Activated T-cell treated with anti-CD3 and anti-CD28 coated beads, Interleukin-2, amount 50 U/mL, for 1 hour (primary cell): ENCODE results near the gene VPS13A.
"Not testable (repeated sequence)": the region's sequence is repeated elsewhere in the genome, so short reads cannot be mapped to it uniquely, and the experiment has no call there.

Experiments used
- DNase-seq: peaks from one replicate; pipeline ENCODE4 v3.0.0-alpha.2; 2020

The VPS13A gene

DNA sequence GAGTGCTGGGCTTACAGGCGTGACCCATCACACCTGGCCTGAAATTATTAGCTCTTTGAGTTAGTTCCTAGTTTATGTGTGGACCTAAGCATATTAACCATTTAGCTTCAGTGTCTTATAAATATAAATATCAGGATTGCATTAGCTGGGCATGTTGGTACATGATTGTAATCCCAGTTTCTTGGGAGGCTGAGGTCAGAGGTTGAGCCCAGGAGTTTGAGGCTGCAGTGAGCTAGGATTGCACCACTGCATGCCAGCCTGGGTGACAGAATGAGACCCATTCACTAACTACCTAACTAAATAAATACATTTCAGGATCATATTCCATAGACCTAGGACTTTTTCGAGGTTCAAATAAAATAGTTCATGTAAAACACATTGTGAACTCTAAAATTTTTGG, 129.8 kb downstream of the VPS13A start:
- no peak for DNase-seq

DNA sequence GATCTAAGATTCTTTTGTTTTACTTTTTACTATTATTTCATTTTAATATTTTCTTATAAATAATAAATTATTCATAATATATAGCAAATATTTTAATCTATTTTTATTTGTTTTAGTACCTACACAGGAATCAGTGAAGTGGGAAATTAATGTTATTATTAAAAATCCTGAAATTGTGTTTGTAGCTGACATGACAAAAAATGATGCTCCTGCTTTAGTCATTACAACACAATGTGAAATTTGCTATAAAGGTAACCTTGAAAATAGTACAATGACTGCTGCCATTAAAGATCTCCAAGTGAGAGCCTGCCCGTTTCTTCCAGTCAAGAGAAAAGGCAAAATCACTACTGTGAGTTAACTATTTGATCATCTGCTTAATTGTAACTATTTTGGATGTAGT, 138.7 kb downstream of the VPS13A start:
- DNase-seq: no peak

DNA sequence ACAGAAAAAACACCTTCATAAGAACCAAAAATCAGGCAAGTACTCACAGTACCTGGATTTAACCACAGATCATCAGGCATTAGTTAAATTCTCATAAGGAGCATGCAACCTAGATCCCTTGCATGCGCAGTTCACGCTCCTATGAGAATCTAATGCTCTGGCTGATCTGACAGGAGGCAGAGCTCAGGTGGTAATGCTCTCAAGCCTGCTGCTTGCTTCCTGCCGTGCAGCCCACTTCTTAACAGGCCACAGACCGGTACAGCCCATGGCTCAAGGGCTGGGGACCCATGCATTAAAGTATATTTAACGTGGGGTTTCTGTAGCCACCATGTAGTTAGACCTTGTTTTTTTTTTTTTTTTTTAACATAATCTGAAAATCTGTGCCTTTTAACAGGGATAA, 147.7 kb downstream of the VPS13A start:
- DNase-seq: no peak

DNA sequence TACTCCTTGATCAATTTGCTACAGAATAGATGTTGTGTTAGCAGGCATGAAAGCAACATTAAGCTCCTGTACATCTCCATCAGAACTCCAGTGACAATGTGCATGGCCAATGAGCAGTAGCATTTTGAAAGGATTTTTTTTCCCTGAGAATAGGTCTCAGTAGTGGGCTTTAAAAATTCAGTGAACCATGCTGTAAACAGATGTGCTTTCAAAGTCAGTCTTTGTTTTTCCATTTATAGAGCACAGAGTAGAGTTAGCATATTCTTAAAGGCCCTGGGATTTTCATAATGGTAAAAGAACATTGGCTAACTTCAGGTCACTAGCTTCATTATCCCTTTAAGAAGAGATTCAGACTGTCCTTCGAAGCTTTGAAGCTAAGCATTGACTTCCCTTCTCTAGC, 150.8 kb downstream of the VPS13A start:
- DNase-seq: no peak

DNA sequence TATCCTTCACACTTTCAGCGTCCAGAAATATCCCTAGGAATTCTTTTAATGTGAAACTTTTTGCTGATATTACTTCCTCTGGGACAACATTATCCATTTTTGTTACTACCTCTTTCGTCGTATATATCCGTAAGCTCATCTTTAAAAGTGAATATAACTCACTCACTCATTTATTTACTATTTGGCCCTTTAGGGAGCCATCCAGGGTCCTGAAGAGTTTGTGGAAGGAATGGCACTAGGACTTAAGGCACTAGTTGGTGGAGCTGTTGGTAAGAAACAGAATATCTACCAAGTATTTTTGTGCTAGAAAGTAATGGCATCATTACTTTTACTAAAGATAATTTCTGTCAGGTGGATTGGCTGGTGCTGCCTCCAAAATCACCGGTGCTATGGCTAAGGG, 192.7 kb downstream of the VPS13A start:
- DNase-seq: no peak

DNA sequence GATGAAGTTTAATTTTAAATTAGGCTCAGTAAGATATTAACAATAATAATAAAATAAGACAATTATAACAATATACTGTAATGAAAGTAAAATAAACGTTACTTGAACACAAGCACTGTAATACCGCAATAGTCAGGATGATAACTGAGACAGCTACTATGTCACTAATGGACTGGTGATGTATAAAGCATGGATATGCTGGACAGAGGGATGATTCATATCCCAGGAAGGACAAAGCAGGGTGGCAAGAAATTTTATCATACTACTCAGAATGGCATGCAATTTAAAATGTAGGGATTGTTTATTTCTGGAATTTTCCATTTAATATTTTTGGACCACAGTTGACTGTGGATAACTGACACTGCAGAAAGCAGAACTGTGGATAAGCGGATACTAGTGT, 196.9 kb downstream of the VPS13A start:
- no peak for DNase-seq

DNA sequence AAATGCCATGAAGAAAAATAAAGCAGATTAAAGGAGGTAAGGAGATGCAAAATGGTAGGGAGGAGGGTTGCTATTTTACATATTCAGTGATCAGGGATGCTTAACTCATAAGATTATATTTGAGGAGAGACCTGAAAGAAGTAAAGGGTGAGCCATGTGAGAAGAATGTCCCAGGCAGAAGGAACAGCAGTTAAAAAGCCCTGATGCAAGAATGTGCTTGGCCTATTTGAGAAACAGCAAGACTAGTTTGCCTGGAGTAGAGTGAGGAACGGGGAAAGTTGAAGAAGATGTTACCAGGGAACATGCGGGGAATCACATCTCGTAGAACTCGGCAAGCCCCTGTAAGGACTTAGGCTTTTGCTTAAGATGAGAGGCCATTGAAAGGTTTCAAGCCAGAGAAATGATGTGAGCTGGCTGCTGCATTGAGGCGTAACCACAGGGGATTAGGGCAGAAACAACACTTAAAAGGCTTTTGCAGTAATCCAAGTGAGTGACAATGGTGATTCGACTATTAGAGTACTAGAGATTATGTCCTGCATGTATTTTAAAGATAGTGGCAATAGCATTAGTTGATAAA, 198.7 kb downstream of the VPS13A start:
- no peak for DNase-seq

DNA sequence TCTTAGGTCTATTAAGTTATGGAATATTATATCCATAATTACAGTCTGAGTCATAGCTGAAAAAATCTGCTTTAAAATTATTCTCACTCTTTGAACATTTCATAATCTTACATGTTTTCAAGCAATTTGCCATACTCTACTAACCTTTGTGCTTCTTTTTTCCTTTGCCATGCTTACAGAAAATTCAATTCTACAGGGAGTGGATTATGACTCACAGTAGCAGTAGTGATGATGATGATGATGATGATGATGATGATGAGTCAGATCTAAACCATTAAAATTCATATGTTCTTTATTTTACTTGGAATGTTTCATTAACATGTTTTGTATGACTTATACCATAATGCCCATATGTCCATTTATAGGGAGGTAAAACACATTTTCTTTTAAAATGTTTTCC, 207.1 kb downstream of the VPS13A start:
- no peak for DNase-seq

DNA sequence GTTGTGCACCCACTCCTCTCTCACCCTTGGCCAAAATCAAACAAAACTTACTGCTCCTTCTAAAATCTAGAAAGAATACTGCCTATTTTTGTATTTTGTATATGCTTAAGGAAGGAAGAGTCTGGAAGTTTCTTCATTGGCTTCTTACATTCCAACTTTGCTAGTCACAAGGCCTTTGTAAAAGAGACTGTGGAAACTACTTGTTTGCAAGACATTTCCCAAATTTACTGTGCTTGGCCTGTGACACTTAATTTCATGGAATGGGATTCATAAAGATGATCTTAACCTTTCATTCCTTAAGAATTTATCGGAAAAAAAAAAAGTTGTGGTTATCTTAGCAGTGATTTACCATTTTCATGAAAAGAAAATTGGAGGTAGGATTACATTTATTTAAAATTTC, 208.9 kb downstream of the VPS13A start:
- DNase-seq: no peak

DNA sequence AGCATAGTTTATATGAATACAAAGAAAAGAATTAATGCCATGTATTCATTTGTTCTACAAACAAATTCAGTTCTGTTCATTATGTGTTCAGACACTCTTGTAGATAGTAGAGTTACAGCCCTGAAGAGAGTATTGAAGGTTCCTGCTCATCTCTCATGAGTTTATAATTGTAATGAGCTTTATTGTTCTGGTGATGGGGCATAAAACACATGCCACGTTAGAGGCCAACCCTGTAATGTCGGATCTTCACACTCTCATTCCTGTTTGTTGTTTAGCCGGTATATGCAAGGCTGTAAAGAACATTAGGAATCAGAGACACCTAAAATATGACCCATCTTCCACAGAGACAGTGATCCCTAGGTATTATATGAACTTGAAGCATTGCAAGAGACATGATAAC, 214.5 kb downstream of the VPS13A start:
- no peak for DNase-seq

DNA sequence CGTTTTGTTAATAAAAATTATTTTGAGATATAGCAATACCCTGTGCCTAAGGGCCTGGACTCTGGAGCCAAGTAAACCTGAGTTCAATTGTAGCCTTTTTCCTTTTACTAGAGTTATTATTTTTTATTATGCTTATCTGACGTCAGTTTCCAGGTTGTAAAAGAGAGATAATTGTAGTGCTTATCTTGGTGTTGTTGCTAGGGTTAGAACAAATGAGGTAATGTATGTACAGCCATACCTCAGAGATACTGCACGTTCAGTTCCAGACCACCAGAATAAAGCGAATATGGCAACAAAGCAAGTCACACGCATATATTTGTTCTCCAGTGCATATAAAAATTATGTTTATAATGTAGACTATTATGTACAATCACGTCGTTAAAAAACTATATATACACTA, 215.0 kb downstream of the VPS13A start:
- DNase-seq: no peak

DNA sequence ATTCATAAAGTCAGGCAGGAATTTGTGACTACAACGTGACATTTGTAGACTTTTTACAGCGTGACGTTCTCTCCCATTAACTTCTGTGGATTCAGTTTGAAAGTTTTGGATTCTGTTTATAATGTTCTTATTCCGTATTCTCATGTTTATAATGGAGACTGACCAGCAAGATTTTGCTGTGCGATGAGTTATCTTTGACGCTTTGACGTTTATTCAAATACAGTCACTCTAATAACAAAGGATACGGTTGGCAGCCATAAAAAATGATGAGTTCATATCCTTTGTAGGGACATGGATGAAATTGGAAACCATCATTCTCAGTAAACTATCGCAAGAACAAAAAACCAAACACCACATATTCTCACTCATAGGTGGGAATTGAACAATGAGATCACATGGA, 221.2 kb downstream of the VPS13A start:
- not testable (repeated sequence) for DNase-seq

DNA sequence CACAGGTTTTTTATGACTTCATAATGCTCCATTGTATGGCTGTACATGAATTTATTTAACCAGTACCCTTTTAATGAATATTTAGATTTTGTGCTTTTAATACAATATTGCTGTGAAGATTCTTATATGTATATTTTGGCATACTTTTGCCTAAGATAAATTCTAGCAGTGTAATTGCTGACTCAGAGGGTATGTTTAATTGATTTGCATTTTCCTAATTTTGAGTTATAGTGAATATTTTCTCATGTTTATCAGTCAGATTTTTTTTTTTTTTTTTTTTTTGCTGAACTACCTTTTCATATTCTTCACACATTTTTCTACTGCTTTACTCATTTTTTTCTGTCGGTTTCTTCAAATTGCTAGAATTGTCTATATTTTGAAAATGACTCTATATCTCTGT, 222.6 kb downstream of the VPS13A start:
- no peak for DNase-seq

DNA sequence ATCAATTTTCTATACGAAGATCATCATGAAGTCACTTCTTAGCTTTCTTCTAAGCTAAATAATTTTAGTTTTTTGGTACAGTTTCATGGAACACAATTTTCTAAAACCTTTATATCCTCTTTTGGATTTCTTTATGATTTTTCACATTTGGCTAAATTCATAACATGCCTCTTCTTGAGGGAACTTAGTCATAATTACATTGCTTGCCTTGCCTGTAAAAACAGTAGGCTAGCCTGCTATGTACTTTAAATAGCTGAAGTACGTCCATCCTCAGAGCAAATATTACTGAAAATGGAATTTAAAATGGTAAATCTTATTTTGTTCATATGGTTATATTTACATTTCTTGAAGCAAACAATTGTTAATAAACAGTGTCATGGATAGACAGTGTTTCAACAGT, 225.0 kb downstream of the VPS13A start:
- DNase-seq: no peak

DNA sequence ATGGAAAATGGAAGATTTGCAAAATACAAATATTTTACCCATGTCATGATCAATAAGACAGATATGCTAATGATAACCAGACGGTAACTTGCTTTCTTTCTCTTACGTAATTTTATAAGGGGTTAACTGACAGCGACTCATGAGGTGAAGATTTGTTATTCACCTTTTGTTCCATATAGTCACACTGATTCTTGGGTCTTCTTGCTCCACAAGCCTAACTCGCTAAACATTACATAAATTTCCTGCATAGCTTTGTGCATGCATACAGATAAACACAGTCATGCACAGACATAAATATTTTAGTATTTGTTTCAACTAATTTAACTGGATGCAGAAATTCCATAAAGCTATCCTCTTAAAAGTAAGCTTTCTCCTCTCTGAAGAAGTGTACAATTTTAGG, 225.9 kb downstream of the VPS13A start:
- DNase-seq: no peak

DNA sequence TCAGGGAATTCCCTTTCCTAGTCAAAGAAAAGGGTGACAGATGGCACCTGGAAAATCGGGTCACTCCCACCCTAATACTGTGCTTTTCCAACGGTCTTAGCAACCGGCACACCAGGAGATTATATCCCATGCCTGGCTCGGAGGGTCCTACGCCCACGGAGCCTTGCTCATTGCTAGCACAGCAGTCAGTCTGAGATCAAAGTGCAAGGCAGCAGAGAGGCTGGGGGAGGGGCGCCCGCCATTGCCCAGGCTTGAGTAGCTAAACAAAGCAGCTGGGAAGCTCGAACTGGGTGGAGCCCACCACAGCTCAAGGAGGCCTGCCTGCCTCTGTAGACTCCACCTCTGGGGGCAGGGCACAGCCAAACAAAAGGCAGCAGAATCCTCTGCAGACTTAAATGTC, 231.2 kb downstream of the VPS13A start:
- not testable (repeated sequence) for DNase-seq

DNA sequence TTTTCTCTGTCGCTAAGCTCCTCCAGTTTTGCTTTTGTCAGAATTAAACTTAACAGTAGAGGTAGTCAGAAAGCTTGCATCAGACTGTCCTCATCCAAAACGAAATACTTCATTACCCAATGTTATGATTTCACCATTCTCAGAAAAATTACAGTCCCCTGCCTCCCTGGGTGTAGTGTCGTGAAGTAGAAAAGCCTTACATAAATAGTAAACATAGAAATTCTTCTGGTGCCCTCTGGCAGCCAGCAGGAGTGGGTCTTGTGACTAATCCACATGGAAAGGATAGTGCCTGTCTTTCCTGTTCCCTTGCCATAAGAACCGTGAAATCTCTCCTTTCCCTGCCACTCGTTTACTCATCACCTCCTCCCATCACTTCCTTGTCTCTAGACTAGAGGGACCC, 240.2 kb downstream of the VPS13A start:
- no peak for DNase-seq

DNA sequence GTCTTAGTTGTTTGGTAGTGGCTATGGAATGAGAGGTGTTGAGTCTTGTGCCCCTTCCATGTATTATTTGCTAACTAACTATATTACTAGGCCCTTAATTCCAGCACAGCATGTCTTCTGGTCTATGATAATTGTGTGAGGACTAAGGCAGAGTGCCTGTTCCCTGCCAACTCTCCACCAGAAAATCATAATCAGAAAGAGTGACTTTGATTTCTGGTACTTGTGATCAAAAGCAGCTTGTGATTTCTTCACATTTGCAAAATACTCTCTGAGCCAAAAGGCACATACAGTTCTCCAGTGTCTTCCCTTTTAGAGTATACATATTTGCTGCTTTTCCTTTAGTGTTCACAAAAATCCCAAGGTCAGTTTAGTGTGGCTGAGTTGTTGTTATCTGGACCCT, 240.9 kb downstream of the VPS13A start:
- no peak for DNase-seq

DNA sequence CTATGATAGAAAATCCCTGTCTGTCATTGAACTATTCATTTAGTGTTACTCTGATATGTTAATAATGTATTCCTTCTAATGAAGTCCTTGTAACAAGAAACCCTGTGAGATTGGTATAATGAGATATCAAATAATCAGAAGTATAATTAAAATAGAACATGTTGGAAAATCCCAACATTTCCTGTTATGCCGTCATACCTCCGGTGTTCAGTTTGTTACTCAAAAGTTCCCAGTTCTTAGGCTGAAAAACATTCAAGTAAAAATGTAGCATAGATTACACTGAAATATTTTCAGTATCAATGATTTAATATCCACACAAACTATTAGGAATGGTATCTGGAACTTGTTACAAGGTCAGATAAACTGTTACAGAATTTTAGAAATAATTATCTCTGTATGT, 243.3 kb downstream of the VPS13A start:
- DNase-seq: no peak

DNA sequence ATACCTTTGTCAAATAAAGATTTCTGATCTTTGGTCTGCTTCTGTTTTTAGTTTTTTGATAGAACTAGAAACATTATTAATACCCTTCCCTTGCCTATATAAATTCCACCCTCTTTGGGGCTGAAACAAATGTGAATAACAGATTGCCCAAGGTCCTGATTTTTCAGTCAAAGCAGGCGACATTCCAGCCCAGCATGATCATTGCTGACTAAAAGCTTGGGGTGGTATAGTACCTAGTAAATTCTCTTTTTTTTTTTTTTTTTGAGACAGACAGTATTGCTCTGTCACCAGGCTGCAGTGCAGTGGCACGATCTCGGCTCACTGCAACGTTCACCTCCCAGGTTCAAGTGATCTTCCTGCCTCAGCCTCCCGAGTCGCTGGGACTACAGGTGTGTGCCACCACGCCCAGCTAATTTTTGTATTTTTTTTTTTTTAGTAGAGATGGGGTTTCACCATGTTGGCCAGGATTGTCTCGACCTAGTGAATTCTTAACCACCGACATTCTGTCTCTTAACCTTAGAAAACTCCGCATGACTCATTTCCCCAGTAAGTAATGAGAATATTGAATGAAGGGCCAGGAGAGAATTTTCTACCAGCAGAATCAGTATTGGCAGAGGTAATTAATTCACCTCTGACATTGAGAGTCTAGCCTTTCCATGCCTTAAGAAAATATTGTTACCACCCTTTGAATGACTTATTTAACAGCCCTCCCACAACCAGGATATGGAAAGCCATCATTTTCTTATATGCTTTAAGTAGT, 244.4 kb downstream of the VPS13A start:
- no peak for DNase-seq

DNA sequence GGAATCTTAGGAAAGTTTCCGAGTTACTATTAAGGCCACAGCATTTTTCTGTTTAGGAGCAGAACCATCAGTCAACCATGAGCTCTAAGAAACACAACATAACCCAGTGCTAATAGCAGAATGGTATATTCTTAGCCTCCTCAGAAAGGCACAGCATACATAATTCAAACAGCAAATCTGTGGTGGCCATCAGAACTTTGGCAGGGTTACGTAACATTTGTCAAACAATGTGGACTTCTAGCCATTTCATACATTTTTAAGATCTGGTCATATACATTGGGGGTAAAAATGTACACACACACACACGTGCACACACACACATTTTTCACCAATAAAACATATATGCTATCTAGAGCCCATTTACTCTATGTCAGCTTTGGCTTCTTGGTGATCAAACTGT, 245.6 kb downstream of the VPS13A start:
- DNase-seq: no peak

DNA sequence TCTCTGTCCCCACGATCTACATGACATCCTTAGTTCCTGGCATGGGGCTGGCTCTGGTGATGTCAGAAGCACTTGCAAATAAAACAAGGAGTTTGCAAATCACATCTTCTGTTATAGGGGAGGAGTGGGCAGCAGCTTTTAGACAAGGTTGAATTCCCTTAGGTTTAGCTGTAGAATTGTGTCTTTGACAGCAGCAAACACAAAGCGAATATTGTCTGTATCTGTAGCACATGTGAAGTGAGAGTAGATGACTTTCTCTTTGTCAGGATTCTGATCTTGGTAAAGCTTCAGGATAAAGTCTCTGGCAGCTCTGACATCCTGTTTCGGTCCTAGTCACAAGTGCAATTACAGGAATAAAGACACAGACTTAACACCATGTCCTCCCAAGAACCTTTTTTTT, 246.5 kb downstream of the VPS13A start:
- DNase-seq: no peak

DNA sequence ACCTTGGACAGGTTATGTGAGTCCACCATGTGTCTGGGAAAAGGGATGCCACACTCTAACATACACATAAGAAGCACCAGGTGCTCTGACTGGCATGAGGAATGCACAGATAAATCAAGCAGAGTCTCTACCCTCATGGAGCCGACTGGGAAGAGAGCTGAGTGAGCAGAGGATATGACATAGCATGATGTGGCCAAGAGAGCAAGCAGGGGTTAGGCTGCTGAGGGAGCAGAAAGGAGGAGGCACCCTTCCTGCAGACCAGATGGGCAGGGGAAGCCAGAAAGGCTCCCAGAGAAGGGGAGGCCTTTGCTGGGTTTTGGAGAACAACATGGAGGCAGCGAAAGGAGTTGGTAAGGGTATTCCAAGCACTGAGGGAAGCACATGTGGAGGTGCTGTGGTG, 247.7 kb downstream of the VPS13A start:
- no peak for DNase-seq

DNA sequence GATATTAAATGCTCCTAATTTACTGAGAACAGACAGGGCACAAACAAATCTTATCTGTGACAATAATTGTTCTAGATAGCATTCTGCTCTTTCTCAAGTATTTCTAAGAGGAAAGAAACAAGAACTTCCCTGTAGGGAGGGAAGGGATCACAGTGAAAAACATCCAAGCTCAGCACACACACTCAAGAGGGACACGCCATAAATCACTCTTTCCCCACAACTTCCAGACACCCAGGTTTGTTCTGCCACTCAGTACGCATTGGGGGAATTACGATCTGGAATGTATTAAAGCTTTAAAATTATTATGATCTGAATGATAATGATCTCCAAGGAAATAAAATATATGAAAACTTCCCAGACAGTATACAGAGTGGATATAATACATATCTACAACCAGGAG, 249.4 kb downstream of the VPS13A start:
- no peak for DNase-seq

DNA sequence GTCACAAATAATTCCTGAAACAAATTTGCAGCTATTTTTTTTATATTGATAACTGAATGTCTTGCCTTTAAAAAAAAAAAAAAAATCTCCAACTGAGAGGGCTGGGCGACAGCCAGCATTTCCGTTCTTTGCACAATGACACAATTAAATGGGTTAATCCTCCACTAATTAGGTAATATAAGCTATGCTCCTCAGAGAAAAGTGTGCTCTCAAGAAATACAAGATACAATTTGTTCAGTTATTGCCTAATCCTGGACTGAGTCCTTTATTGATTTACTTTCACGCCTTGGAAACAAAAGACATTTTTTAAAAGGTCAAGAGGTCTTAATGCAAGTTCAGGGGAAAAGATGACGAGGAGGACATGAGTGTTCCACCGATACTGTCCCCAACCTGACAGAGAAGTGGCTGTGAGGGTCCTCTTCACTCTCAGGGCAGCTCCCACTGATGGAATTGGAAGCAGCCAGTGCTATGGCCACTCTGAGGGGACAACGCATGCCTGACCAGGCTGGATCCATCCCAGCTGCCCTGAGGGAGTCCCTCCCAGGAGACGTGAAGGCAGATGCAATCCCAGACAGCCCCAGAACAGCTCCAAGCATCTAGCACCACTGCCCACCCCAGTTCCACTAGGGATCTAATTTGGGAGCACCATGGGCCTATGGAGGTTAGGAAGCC, 250.1 kb downstream of the VPS13A start:
- no peak for DNase-seq
